ENCODE measurements around the gene RNF215.
A peak's percentile ranks its signal among the peaks of the same experiment; 100 is the strongest.
"Not testable (repeated sequence)": the region's sequence is repeated elsewhere in the genome, so short reads cannot be mapped to it uniquely, and the experiment has no call there.

The RNF215 gene

GRCh38 chr22:30420347-30421125 lies 33.3 kb upstream of the RNF215 start:
- no peak for DNase-seq

DNA sequence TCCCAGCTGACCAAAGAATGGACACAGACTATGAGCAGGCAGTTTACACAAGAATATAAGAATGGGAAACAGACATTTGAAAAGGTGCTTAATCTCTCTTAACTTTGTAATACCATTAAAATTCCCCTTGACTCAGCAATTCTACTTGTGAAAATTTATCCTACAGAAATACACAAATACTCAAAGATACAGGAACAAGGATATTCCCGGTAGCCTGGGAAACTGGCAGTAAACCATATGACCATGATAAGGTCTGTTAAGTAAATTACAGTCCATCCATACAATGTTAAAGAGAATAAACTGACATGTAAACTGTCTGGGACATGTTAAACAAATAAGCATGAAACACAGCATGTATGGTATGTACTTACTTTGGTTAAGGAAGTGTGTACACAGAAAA lies 29.6 kb upstream of the RNF215 start:
- no peak for DNase-seq

DNA sequence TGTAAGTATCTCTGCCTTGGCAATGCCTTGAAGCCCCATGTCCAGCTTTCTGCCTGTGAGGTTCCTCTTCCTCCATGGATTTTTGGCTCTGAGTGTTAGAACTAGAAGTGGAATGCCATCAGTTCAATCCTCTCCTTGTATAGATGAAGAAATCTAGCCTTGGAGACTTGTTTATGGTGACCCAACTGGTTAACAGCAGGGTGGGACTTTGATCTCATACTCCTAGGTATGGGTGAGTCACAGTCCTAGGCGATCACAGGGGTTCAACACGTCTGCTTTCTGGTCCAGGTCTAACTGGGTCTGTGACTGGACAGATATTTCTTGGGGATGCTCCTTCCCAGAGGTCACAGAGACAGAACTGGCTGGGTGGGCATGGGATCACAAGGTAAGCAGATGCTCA lies 29.2 kb upstream of the RNF215 start:
- DNase-seq, result no peak

- DNase-seq, result no peak
These were observed 27.4 kb upstream of the RNF215 start for GRCh38 chr22:30414525-30415047.

- DNase-seq, result no peak
These were observed 26.7 kb upstream of the RNF215 start for GRCh38 chr22:30413745-30414524.

DNA sequence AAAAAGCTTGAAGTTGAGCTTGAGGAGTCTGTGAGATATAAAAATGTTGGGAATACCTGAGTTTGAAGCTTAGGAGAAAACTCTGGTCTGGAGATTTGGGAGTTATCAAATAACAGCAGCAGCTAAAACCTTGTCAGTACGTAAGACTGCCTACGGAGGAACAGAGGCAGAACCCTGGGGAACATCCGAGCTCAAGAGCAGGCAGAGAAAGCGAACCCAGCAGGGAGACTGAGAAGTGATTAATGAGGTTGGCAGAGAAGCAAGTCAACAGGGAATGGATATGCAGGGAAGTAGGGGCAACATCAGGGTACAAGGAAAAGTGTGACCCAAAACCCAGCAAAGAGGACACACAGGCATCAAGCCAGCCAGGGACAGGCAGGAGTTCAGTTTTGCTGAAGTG lies 25.8 kb upstream of the RNF215 start:
- no peak for DNase-seq

DNA sequence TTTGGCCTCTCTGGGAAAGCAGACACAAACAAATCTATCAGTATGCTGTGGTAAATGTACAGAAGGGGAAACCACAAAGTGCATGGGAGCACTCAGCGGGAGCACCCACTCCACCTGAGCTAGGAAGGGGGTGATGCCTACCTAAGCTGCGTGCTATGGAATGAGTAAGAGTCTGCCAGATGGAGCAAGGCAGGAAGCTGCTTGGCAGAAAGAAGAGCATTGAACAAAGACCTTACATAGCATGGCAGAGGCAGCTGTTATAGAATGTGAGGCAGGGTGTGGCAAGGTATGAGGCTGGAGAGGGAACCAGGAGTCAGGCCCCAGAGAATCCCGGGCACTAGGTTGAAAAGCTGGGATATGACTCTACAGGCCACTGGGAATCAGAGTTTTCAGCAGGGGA lies 24.6 kb upstream of the RNF215 start:
- DNase-seq, result no peak

GRCh38 chr22:30408388-30409102 lies 21.3 kb upstream of the RNF215 start:
- DNase-seq, result no peak

DNA sequence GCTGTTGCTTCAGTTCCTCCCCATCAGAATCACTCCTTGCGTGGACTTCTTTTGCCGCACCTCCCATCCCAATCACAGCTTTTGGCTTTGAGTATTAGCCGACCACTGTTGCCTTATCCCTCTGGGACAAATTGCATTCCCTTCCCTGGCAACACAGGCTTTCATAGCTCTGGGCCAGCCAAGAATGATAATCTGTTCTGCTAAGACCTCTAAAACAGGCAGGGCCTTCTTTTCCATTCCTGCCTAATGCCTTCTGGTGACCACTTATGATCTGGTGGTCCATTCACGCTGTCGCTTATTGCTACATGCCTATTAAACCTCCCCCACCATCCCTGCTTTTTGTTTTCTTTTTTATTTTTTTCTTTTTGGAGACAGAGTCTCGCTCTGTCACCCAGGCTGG lies 19.2 kb upstream of the RNF215 start:
- DNase-seq, result no peak

- DNase-seq, result no peak
These were observed 18.5 kb upstream of the RNF215 start for GRCh38 chr22:30405731-30406130.

DNA sequence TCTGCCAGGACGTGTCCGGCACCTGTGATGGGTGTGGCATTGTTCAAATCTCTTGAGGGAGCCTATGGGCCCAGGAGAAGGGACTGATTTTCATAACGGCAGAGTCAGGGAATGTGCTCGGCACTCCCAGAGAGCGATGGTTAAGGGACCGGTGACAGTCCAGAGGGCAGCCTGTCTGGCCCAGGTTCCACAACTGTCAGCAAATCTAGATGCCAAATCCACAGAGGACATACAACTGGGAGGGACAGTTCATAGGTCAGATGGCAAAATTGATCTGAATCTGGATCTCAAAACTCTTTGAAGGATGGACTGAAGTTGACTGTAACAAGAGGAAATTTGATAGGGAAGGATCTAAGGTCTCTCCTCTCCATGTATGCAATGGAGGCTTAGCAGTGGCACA lies 17.1 kb upstream of the RNF215 start:
- DNase-seq, result no peak

DNA sequence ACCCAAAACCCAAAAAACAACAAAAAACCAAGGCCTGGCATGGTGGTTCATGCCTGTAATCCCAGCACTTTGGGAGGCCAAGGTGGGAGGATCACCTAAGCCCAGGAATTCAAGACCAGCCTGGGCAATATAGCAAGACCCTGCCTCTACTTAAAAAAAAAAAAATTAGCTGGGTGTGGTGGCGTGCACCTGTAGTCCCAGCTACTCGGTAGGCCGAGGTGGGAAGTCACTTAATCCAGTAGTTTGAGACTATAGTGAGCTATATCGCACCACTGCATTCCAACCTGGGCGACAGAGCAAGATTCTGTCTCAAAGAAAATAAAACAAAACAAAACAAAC lies 15.5 kb upstream of the RNF215 start:
- DNase-seq, result not testable (repeated sequence)

- no peak for DNase-seq
These were observed 15.0 kb upstream of the RNF215 start for GRCh38 chr22:30402028-30402765.

GRCh38 chr22:30401024-30401423 lies 13.8 kb upstream of the RNF215 start:
- DNase-seq, result not testable (repeated sequence)

DNA sequence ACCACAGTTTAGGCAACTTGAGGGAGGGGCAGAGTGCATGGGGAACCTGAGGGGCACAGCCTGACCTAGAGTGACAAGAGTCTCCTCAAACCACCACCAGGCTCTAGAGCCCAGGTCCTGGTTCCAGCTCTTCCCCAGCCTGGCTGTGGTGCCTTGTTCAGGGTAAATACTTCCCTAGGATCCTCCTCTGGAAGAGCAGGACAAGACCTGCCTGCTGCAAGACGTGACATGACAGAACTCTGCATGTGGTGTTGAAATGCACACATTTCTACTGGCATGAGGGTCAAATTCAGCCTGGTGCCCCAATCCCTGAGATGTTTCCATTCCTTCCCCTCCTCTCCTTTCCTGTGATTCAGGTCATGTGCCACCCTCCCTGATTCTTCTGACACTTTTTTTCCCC lies 12.9 kb upstream of the RNF215 start:
- DNase-seq, result no peak

- no peak for DNase-seq
These were observed 12.5 kb upstream of the RNF215 start for GRCh38 chr22:30399718-30400117.

DNA sequence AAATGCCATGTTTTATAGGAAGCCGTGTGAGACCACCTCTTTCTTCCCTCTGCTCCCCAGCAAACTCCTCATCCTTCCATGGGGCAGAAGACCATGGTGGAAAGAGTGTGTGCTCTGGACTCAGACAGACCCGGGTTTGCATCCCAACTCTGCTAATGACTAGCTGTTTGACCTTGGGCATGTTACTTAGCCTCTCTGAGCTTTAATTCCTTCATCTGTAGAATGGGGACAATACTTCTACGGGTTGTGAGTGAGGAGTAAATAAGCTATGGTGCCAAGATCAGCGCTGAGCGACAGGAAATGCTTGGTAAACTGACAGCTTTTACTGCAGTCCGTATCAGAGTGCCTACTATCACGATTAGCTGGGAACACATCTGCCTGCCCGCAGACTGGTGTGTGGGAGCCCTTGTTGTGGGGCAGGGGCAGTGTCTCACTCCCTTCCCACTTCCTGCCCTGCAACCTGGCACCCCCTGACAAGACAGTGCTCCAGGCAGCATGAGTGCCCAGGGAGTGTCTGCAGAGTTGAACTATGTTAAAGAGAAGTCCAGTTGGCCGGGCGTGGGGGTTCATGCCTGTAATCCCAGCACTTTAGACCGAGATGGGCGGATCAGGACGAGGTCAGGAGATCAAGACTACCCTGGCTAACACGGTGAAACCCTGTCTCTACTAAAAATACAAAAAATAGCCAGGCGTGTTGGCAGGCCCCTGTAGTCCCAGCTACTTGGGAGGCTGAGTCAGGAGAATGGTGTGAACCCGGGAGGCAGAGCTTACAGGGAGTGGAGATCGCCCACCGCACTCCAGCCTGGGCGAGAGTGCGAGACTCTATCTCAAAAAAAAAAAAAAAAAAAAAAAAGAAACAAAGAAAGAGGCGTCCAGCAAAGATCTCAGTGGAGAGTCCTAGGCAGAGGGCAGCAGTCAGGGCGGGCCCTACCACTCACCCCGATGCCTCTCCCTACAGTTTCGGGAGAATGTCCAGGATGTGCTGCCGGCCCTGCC lies 11.8 kb upstream of the RNF215 start:
- no peak for DNase-seq

GRCh38 chr22:30397656-30398635 lies 10.7 kb upstream of the RNF215 start:
- DNase-seq, result no peak

GRCh38 chr22:30396871-30397655 lies 9.9 kb upstream of the RNF215 start, which contains the start of gene SEC14L2:
SEC14L2 (plus strand) TSS chr22:30397018; CDS start chr22:30397117, 99 bp downstream.
- peak; percentile 38 for DNase-seq

Data from activated CD4-positive, alpha-beta T cell treated with anti-CD3 and anti-CD28 coated beads for 1 hour (primary cell).